ENCODE measurements around the gene TMEM266. TPM values are rescaled to one million over a fixed set of nuclear protein-coding genes. Genes with fewer than 3 reads are reported as not detected.

Gene TMEM266
- total and polyA plus RNA-seq, 2 of the 4 experiments (the other 2 are of a cell fraction), result not detected

DNA sequence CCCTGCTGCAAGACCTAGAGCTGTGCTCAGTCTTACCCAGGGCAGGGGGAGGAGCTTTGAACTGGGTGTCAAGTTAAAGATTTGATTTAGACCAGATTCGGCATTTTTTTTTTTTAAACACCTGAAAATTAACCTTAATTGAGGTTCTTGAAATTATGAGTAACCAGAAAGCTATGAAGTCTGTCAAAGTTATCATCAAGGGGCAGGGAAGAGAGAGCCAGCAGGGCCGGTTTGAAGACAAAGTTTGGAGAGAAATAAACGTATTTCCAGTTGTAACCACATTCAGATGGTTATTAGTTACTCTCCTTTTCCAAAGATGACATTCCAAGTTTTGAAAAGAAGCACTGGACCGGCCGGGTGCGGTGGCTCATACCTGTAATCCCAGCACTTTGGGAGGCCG lies 12.0 kb downstream of the TMEM266 start:
- no peaks in the 10 kb centered on the region for H3K4me1 ChIP-seq (ENCODE audit: control insufficient read depth, insufficient read depth, low read length)
- no peak overlapping the region for H3K14ac ChIP-seq (replicated peaks; ENCODE audit: low read depth, low read length)
- H3K27ac ChIP-seq (ENCODE audit: insufficient read depth, low read length), result no peak overlapping the region
- no peak overlapping the region for H4K5ac ChIP-seq (ENCODE audit: low read depth, low read length)
- no peak overlapping the region for H3K4me3 ChIP-seq (ENCODE audit: insufficient read depth, low read depth, low read length)
- no peak for ATAC-seq (ENCODE audit: low read depth)
- no peak overlapping the region for H3K9ac ChIP-seq (ENCODE audit: low read depth, low read length)
- H2AFZ ChIP-seq (replicated peaks; ENCODE audit: low read length, poor library complexity), result no peak overlapping the region
- H3K9me1 ChIP-seq (ENCODE audit: insufficient read depth, low read length), result no peaks in the 10 kb centered on the region
- POLR2A ChIA-PET (ENCODE audit: unreplicated experiment), result no interaction called here
- no peak overlapping the region for H2AK5ac ChIP-seq (ENCODE audit: low read depth, low read length)
- H3K9me3 ChIP-seq (ENCODE audit: control insufficient read depth, insufficient read depth, low read length), result no peaks in the 10 kb centered on the region
- H2BK120ac ChIP-seq (ENCODE audit: low read depth, low read length), result no peak overlapping the region
- no peak overlapping the region for H3K23ac ChIP-seq (ENCODE audit: low read depth, low read length)
- H2BK20ac ChIP-seq (ENCODE audit: low read depth, low read length), result no peak overlapping the region
- H3K27me3 ChIP-seq (ENCODE audit: control insufficient read depth, insufficient read depth, low read length), result peaks cover 30% of the 10 kb centered on the region
- H3K36me3 ChIP-seq (ENCODE audit: control insufficient read depth, insufficient read depth, low read length), result no peaks in the 10 kb centered on the region
- TF ChIP-seq FOS (IDR thresholded peaks at IDR 0.05; ENCODE audit: low read depth, low read length) (no peak), CEBPB (IDR thresholded peaks at IDR 0.05; ENCODE audit: low read depth, low read length) (no peak), RCOR1 (IDR thresholded peaks at IDR 0.05; ENCODE audit: insufficient replicate concordance, low read length) (no peak), SMC3 (IDR thresholded peaks at IDR 0.05; ENCODE audit: low read depth, low read length) (no peak), MAZ (IDR thresholded peaks at IDR 0.05; ENCODE audit: borderline replicate concordance, low read depth, low read length) (no peak), BHLHE40 (IDR thresholded peaks at IDR 0.05; ENCODE audit: low read depth, low read length) (no peak), POLR2A (IDR thresholded peaks at IDR 0.05; ENCODE audit: low read depth, low read length) (no peak), RFX5 (IDR thresholded peaks at IDR 0.05; ENCODE audit: low read depth, low read length) (no peak), RAD21 (IDR thresholded peaks at IDR 0.05; ENCODE audit: low read length) (no peak), MAFK (IDR thresholded peaks at IDR 0.05; ENCODE audit: low read depth, low read length) (no peak), CHD1 (IDR thresholded peaks at IDR 0.05; ENCODE audit: low read depth, low read length) (no peak), NFE2L2 (IDR thresholded peaks at IDR 0.05; ENCODE audit: low read depth, low read length) (no peak), MXI1 (IDR thresholded peaks at IDR 0.05; ENCODE audit: borderline replicate concordance, low read depth, low read length) (no peak)
- TF ChIP-seq, protein P1, sequence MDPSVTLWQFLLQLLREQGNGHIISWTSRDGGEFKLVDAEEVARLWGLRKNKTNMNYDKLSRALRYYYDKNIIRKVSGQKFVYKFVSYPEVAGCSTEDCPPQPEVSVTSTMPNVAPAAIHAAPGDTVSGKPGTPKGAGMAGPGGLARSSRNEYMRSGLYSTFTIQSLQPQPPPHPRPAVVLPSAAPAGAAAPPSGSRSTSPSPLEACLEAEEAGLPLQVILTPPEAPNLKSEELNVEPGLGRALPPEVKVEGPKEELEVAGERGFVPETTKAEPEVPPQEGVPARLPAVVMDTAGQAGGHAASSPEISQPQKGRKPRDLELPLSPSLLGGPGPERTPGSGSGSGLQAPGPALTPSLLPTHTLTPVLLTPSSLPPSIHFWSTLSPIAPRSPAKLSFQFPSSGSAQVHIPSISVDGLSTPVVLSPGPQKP (IDR thresholded peaks at IDR 0.05; ENCODE audit: borderline replicate concordance, low read depth, low read length), result no peak
- TF ChIP-seq, protein P2, sequence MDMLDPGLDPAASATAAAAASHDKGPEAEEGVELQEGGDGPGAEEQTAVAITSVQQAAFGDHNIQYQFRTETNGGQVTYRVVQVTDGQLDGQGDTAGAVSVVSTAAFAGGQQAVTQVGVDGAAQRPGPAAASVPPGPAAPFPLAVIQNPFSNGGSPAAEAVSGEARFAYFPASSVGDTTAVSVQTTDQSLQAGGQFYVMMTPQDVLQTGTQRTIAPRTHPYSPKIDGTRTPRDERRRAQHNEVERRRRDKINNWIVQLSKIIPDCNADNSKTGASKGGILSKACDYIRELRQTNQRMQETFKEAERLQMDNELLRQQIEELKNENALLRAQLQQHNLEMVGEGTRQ (IDR thresholded peaks at IDR 0.05; ENCODE audit: low read depth, low read length), result no peak
- TF ChIP-seq, protein P3, sequence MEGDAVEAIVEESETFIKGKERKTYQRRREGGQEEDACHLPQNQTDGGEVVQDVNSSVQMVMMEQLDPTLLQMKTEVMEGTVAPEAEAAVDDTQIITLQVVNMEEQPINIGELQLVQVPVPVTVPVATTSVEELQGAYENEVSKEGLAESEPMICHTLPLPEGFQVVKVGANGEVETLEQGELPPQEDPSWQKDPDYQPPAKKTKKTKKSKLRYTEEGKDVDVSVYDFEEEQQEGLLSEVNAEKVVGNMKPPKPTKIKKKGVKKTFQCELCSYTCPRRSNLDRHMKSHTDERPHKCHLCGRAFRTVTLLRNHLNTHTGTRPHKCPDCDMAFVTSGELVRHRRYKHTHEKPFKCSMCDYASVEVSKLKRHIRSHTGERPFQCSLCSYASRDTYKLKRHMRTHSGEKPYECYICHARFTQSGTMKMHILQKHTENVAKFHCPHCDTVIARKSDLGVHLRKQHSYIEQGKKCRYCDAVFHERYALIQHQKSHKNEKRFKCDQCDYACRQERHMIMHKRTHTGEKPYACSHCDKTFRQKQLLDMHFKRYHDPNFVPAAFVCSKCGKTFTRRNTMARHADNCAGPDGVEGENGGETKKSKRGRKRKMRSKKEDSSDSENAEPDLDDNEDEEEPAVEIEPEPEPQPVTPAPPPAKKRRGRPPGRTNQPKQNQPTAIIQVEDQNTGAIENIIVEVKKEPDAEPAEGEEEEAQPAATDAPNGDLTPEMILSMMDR (conservative IDR thresholded peaks at IDR 0.05; ENCODE audit: low read depth, low read length), result no peak
- no peak overlapping the region for H3K18ac ChIP-seq (ENCODE audit: low read depth, low read length)
- in situ Hi-C loops (cut with MboI; ENCODE audit: low sequenced_read_pairs), result no loop called here
- WGBS, 2 experiments (ENCODE audit: extremely low coverage in 2 of 2, insufficient read length in 1 of 2), result no CpG with 5 or more reads among the region's 7 CpGs
- CTCF ChIA-PET, result interaction anchor here (0.6 kb wide), 1 partner anchor 11 kb away, joined by 3 read pairs; no protein-coding TSS in a partner anchor
- no TSS peak for BruUV-seq (replicated peaks)
- no peaks in the 10 kb centered on the region for H4K20me1 ChIP-seq (ENCODE audit: insufficient read depth, low read length)
- H3K4ac ChIP-seq (ENCODE audit: low read depth, low read length), result no peak overlapping the region
- H3K79me1 ChIP-seq (ENCODE audit: low read depth in 1 of 2, low read length in 2 of 2), result no peaks in the 10 kb centered on the region
- dilution Hi-C loops (cut with HindIII; ENCODE audit: low sequenced_read_pairs, unreplicated experiment), result no loop called here
- no peak for DNase-seq
- H3K4me2 ChIP-seq (ENCODE audit: low read depth, low read length), result no peak overlapping the region
- H4K8ac ChIP-seq (ENCODE audit: low read depth in 2 of 2, low read length in 2 of 2), result no peak overlapping the region
- H4K91ac ChIP-seq (ENCODE audit: insufficient read depth, low read depth, low read length), result no peak overlapping the region
- intact Hi-C loops (cut with micrococcal nuclease), result no loop called here
- H3K56ac ChIP-seq (ENCODE audit: extremely low read depth, insufficient read depth, low read length), result no peak overlapping the region
- H2BK5ac ChIP-seq (ENCODE audit: low read depth, low read length, poor library complexity, severe bottlenecking), result no peak overlapping the region
- no peak overlapping the region for H2AK9ac ChIP-seq (replicated peaks; ENCODE audit: low read depth, low read length, poor library complexity)
- no peak overlapping the region for H2BK15ac ChIP-seq (ENCODE audit: low read depth, low read length)
